ENCODE results near the gene GARIN5B. TPM values are rescaled to one million over a fixed set of nuclear protein-coding genes. Genes with fewer than 3 reads are reported as not detected.

GARIN5B gene
- total and polyA plus RNA-seq, 2 of the 8 experiments (the other 6 are each of a cell fraction or from before 2014, with no cell fraction given): 0.03 TPM; not detected in 1

DNA sequence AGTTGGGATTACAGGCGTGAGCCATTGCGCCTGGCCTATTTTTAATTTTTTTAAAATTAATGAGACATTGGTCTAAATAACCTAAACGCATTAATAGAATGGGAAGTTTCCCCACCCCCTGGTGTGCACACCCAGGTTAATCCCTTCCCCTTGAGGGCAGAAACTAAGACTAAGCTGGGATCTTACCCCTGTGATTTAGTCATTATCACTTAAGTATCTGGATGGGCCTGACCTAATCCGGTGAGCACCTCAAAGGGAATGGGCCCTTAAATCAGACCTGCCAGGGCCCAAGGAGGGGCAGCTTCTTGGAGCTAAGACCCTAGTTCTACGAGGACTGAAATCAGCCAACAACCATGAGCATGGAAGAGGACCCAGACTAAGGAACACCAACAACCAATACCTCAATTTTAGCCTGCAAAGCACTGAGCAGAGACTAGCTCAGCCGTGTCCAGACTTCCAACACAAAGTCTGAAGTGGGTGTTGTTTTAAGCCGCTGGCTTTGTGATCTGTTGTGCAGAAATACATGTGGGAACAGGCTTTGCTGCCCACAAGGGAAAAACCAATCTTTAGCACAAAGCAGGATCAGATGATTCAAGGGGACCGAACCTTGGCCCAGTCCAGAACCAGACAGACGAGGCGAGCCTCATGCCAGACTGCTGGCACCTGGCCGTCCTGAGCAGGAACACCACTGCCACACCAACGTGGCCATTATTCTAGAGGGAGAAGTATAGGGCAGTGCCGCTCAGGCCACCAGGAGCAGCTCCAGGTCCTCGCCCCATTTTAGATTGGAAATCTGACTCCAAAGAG lies 37.4 kb upstream of the GARIN5B start (continued):
- TF ChIP-seq, protein P1, sequence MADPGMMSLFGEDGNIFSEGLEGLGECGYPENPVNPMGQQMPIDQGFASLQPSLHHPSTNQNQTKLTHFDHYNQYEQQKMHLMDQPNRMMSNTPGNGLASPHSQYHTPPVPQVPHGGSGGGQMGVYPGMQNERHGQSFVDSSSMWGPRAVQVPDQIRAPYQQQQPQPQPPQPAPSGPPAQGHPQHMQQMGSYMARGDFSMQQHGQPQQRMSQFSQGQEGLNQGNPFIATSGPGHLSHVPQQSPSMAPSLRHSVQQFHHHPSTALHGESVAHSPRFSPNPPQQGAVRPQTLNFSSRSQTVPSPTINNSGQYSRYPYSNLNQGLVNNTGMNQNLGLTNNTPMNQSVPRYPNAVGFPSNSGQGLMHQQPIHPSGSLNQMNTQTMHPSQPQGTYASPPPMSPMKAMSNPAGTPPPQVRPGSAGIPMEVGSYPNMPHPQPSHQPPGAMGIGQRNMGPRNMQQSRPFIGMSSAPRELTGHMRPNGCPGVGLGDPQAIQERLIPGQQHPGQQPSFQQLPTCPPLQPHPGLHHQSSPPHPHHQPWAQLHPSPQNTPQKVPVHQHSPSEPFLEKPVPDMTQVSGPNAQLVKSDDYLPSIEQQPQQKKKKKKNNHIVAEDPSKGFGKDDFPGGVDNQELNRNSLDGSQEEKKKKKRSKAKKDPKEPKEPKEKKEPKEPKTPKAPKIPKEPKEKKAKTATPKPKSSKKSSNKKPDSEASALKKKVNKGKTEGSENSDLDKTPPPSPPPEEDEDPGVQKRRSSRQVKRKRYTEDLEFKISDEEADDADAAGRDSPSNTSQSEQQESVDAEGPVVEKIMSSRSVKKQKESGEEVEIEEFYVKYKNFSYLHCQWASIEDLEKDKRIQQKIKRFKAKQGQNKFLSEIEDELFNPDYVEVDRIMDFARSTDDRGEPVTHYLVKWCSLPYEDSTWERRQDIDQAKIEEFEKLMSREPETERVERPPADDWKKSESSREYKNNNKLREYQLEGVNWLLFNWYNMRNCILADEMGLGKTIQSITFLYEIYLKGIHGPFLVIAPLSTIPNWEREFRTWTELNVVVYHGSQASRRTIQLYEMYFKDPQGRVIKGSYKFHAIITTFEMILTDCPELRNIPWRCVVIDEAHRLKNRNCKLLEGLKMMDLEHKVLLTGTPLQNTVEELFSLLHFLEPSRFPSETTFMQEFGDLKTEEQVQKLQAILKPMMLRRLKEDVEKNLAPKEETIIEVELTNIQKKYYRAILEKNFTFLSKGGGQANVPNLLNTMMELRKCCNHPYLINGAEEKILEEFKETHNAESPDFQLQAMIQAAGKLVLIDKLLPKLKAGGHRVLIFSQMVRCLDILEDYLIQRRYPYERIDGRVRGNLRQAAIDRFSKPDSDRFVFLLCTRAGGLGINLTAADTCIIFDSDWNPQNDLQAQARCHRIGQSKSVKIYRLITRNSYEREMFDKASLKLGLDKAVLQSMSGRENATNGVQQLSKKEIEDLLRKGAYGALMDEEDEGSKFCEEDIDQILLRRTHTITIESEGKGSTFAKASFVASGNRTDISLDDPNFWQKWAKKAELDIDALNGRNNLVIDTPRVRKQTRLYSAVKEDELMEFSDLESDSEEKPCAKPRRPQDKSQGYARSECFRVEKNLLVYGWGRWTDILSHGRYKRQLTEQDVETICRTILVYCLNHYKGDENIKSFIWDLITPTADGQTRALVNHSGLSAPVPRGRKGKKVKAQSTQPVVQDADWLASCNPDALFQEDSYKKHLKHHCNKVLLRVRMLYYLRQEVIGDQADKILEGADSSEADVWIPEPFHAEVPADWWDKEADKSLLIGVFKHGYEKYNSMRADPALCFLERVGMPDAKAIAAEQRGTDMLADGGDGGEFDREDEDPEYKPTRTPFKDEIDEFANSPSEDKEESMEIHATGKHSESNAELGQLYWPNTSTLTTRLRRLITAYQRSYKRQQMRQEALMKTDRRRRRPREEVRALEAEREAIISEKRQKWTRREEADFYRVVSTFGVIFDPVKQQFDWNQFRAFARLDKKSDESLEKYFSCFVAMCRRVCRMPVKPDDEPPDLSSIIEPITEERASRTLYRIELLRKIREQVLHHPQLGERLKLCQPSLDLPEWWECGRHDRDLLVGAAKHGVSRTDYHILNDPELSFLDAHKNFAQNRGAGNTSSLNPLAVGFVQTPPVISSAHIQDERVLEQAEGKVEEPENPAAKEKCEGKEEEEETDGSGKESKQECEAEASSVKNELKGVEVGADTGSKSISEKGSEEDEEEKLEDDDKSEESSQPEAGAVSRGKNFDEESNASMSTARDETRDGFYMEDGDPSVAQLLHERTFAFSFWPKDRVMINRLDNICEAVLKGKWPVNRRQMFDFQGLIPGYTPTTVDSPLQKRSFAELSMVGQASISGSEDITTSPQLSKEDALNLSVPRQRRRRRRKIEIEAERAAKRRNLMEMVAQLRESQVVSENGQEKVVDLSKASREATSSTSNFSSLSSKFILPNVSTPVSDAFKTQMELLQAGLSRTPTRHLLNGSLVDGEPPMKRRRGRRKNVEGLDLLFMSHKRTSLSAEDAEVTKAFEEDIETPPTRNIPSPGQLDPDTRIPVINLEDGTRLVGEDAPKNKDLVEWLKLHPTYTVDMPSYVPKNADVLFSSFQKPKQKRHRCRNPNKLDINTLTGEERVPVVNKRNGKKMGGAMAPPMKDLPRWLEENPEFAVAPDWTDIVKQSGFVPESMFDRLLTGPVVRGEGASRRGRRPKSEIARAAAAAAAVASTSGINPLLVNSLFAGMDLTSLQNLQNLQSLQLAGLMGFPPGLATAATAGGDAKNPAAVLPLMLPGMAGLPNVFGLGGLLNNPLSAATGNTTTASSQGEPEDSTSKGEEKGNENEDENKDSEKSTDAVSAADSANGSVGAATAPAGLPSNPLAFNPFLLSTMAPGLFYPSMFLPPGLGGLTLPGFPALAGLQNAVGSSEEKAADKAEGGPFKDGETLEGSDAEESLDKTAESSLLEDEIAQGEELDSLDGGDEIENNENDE (IDR thresholded peaks at IDR 0.05; ENCODE audit: insufficient replicate concordance, low read length): no peak
- TF ChIP-seq TEAD4 (IDR thresholded peaks at IDR 0.05; ENCODE audit: low read depth, low read length): no peak
- TF ChIP-seq JUND (IDR thresholded peaks at IDR 0.05; ENCODE audit: low read length): no peak
- no peak for TF ChIP-seq NRF1 (IDR thresholded peaks at IDR 0.05; ENCODE audit: low read depth, low read length)
- no peak for TF ChIP-seq HDAC6 (IDR thresholded peaks at IDR 0.05; ENCODE audit: low read depth, low read length)
- no peak for TF ChIP-seq GTF2F1 (IDR thresholded peaks at IDR 0.05; ENCODE audit: borderline replicate concordance, low read depth, low read length)
- no peak for TF ChIP-seq HDAC2 (IDR thresholded peaks at IDR 0.05; ENCODE audit: borderline replicate concordance in 1 of 2, low read depth in 2 of 2, low read length in 2 of 2)
- no peak for TF ChIP-seq RNF2 (IDR thresholded peaks at IDR 0.05; ENCODE audit: borderline replicate concordance, low read depth, low read length, missing control alignments, poor library complexity, severe bottlenecking)
- TF ChIP-seq SRF (IDR thresholded peaks at IDR 0.05; ENCODE audit: low read depth, low read length): no peak

All from H1 (cell line).